ENCODE results near the gene CLEC16A. TPM values are rescaled to one million over a fixed set of nuclear protein-coding genes. Genes with fewer than 3 reads are reported as not detected.

CLEC16A gene
- total and polyA plus RNA-seq, 9 of the 15 experiments (the other 6 are each of a cell fraction or from before 2014, with no cell fraction given), result 1.00 to 22.3 (median 10.0) TPM

- no peak for TF ChIP-seq RBM17 (IDR thresholded peaks at IDR 0.05; ENCODE audit: borderline replicate concordance, low read depth, low read length)
- TF ChIP-seq ZNF324 (CRISPR knock-in tag; IDR thresholded peaks at IDR 0.05), result no peak
- TF ChIP-seq NR4A1 (CRISPR knock-in tag; IDR thresholded peaks at IDR 0.05), result no peak
- TF ChIP-seq NR4A1 (tag; IDR thresholded peaks at IDR 0.05), result 0 out of 2 replicates have a peak, but pooled peaks have one; percentile 59
- TF ChIP-seq BRF1 (IDR thresholded peaks at IDR 0.05; ENCODE audit: borderline replicate concordance, extremely low read depth, insufficient read length), result no peak
- TF ChIP-seq GTF2E2 (tag; IDR thresholded peaks at IDR 0.05), result no peak
- TF ChIP-seq RAD51 (IDR thresholded peaks at IDR 0.05; ENCODE audit: borderline replicate concordance, low read depth), result peak; percentile 55; the same call in 1 of the 2 replicates
- no peak for TF ChIP-seq ILK (tag; IDR thresholded peaks at IDR 0.05; ENCODE audit: borderline replicate concordance, low read depth)
- peak; percentile 93 to 96 for TF ChIP-seq KDM1A (IDR thresholded peaks at IDR 0.05)
- TF ChIP-seq ETV1 (tag; conservative IDR thresholded peaks at IDR 0.05; ENCODE audit: low read depth), result peak; percentile 91
- 0 out of 2 replicates have a peak, but pooled peaks have one; percentile 14 for TF ChIP-seq ELF2 (CRISPR knock-in tag; IDR thresholded peaks at IDR 0.05)
- no peak for TF ChIP-seq ZNF174 (CRISPR knock-in tag; IDR thresholded peaks at IDR 0.05)
- no peak for TF ChIP-seq PPARD (CRISPR knock-in tag; IDR thresholded peaks at IDR 0.05)
- no peak for TF ChIP-seq OTX1 (CRISPR knock-in tag; IDR thresholded peaks at IDR 0.05)
- TF ChIP-seq, protein P1, sequence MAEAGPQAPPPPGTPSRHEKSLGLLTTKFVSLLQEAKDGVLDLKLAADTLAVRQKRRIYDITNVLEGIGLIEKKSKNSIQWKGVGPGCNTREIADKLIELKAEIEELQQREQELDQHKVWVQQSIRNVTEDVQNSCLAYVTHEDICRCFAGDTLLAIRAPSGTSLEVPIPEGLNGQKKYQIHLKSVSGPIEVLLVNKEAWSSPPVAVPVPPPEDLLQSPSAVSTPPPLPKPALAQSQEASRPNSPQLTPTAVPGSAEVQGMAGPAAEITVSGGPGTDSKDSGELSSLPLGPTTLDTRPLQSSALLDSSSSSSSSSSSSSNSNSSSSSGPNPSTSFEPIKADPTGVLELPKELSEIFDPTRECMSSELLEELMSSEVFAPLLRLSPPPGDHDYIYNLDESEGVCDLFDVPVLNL (CRISPR knock-in tag; IDR thresholded peaks at IDR 0.05; ENCODE audit: low read depth), result no peak
- peak; percentile 79 for TF ChIP-seq L3MBTL2 (IDR thresholded peaks at IDR 0.05)
- peak; percentile 17 to 89; a peak in 3 of 4 replicates for TF ChIP-seq MAZ (CRISPR knock-in tag; conservative IDR thresholded peaks at IDR 0.05 in 1 of 2, IDR thresholded peaks at IDR 0.05 in 1 of 2)
- no peak for TF ChIP-seq ETS2 (tag; IDR thresholded peaks at IDR 0.05; ENCODE audit: borderline replicate concordance, poor library complexity, severe bottlenecking)
- no peak for TF ChIP-seq HDGF (IDR thresholded peaks at IDR 0.05)
- TF ChIP-seq TSC22D4 (tag; IDR thresholded peaks at IDR 0.05), result no peak
- TF ChIP-seq RBM39 (optimal IDR thresholded peaks at IDR 0.05; ENCODE audit: low read depth, low read length), result no peak
- no peak for TF ChIP-seq NR3C1 (CRISPR knock-in tag; IDR thresholded peaks at IDR 0.05)
- TF ChIP-seq KLF13 (tag; IDR thresholded peaks at IDR 0.05; ENCODE audit: borderline replicate concordance, low read depth), result no peak
- no peak for TF ChIP-seq ID3 (CRISPR knock-in tag; IDR thresholded peaks at IDR 0.05)
- peak; percentile 84; the same call in 1 of the 2 replicates for TF ChIP-seq ID3 (tag; IDR thresholded peaks at IDR 0.05)
- peak; percentile 91 for TF ChIP-seq MBD2 (IDR thresholded peaks at IDR 0.05; ENCODE audit: borderline replicate concordance, low read depth)
- TF ChIP-seq RUNX1 (IDR thresholded peaks at IDR 0.05; ENCODE audit: low read depth), result peak; percentile 95; the same call in 1 of the 2 replicates
- TF ChIP-seq, protein P2, sequence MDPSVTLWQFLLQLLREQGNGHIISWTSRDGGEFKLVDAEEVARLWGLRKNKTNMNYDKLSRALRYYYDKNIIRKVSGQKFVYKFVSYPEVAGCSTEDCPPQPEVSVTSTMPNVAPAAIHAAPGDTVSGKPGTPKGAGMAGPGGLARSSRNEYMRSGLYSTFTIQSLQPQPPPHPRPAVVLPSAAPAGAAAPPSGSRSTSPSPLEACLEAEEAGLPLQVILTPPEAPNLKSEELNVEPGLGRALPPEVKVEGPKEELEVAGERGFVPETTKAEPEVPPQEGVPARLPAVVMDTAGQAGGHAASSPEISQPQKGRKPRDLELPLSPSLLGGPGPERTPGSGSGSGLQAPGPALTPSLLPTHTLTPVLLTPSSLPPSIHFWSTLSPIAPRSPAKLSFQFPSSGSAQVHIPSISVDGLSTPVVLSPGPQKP (CRISPR knock-in tag; IDR thresholded peaks at IDR 0.05), result no peak
Observed at GRCh38 chr16:11105038-11105903, 160.9 kb downstream of the CLEC16A start (continued).

Measured in K562 (cell line).